Muscle of leg (tissue), 11 donors: ENCODE measurements around the gene NFATC2. TPM values are rescaled to one million over a fixed set of nuclear protein-coding genes. Genes with fewer than 3 reads are reported as not detected.

Source experiments
- DNase-seq: peaks from one replicate; pipeline ENCODE4 v3.0.0; 2013
- H3K27ac ChIP-seq: one replicate; pipeline ENCODE4 v1.5.1; 2013; ENCODE audit warnings: mild to moderate bottlenecking, low read length, control low read depth
- H3K27me3 ChIP-seq: one replicate; pipeline ENCODE4 v1.6.1; 2013; ENCODE audit warnings: low read length; ENCODE audit not compliant: control insufficient read depth, insufficient read depth
- H3K36me3 ChIP-seq: one replicate; pipeline ENCODE4 v1.6.1; 2013; ENCODE audit warnings: low read length; ENCODE audit not compliant: control insufficient read depth, insufficient read depth
- H3K4me1 ChIP-seq: one replicate; pipeline ENCODE4 v1.6.1; 2013; ENCODE audit warnings: low read length; ENCODE audit not compliant: control insufficient read depth, insufficient read depth
- H3K4me3 ChIP-seq: one replicate; pipeline ENCODE4 v1.5.1; 2013; ENCODE audit warnings: low read length, control low read depth
- H3K9me3 ChIP-seq: replicated peaks from 2 replicates; pipeline ENCODE4 v1.6.1; 2013; ENCODE audit warnings: low read depth, low read length; ENCODE audit not compliant: control insufficient read depth
- WGBS: methylation state at CpG from one replicate; pipeline ENCODE4 v1.1.5; 2013; ENCODE audit warnings: missing lambda C conversion rate; ENCODE audit not compliant: insufficient coverage; 5-methylcytosine and 5-hydroxymethylcytosine counted together
- polyA plus RNA-seq, 8 donors: library from polyadenylated mRNA; unstranded; fragments of 120-200 nt; gene quantifications; one replicate each; pipeline versions ENCODE4 v1.2.1 to v1.2.3, GENCODE V29; 2013; ENCODE audit warnings: inconsistent platforms in 1 of 8, low replicate concordance in 1 of 8; ENCODE audit not compliant: insufficient read length in 8 of 8, insufficient read depth in 1 of 8
- total RNA-seq: library from RNA; stranded (reverse); fragments of 120-200 nt; gene quantifications from one replicate; pipeline ENCODE4 v1.2.4, GENCODE V29; 2013

NFATC2 gene
- total and polyA plus RNA-seq, 9 donors, result 3.8 to 8.3 (median 5.7) TPM

- Histone ChIP-seq H3K27ac (peak overlapping the region; percentile 92), H3K4me3 (no peak overlapping the region), H3K4me1 (peaks cover 32% of the 10 kb centered on the region), H3K36me3 (peaks cover 9% of the 10 kb centered on the region), H3K9me3 (peaks cover 5% of the 10 kb centered on the region), H3K27me3 (no peaks in the 10 kb centered on the region)
- peak; percentile 97 for DNase-seq
- 13% methylated on average over 19 of the region's 24 CpGs for WGBS
These were observed 85.7 kb downstream of the NFATC2 start for GRCh38 chr20:51456511-51457509.

GRCh38 chr20:51454250-51454865 lies 88.2 kb downstream of the NFATC2 start:
- Histone ChIP-seq H3K4me3 (no peak overlapping the region), H3K36me3 (peaks cover 8% of the 10 kb centered on the region), H3K9me3 (peaks cover 5% of the 10 kb centered on the region), H3K27me3 (no peaks in the 10 kb centered on the region), H3K27ac (no peak overlapping the region), H3K4me1 (peaks cover 42% of the 10 kb centered on the region)
- no peak for DNase-seq
- 96% methylated on average over 4 of the region's 9 CpGs for WGBS

GRCh38 chr20:51452734-51453365 lies 89.7 kb downstream of the NFATC2 start:
- Histone ChIP-seq H3K9me3 (peaks cover 5% of the 10 kb centered on the region), H3K36me3 (peaks cover 8% of the 10 kb centered on the region), H3K4me1 (peaks cover 57% of the 10 kb centered on the region), H3K4me3 (no peak overlapping the region), H3K27ac (no peak overlapping the region), H3K27me3 (no peaks in the 10 kb centered on the region)
- 91% methylated on average over 9 of the region's 13 CpGs for WGBS
- DNase-seq, result no peak

- peaks cover 8% of the 10 kb centered on the region for H3K36me3 ChIP-seq
- 76% methylated on average over 6 of the region's 6 CpGs for WGBS
- no peak overlapping the region for H3K27ac ChIP-seq
- H3K27me3 ChIP-seq, result no peaks in the 10 kb centered on the region
- H3K9me3 ChIP-seq, result peaks cover 5% of the 10 kb centered on the region
- no peak overlapping the region for H3K4me3 ChIP-seq
- DNase-seq, result no peak
- peaks cover 58% of the 10 kb centered on the region for H3K4me1 ChIP-seq
These were observed 90.4 kb downstream of the NFATC2 start for GRCh38 chr20:51452091-51452613.

GRCh38 chr20:51451484-51451883 lies 91.0 kb downstream of the NFATC2 start:
- Histone ChIP-seq H3K27me3 (no peaks in the 10 kb centered on the region), H3K27ac (no peak overlapping the region), H3K36me3 (peaks cover 8% of the 10 kb centered on the region), H3K4me1 (peaks cover 58% of the 10 kb centered on the region), H3K4me3 (no peak overlapping the region), H3K9me3 (peaks cover 5% of the 10 kb centered on the region)
- no peak for DNase-seq
- 95% methylated on average over 7 of the region's 12 CpGs for WGBS

- Histone ChIP-seq H3K27ac (peak overlapping the region; percentile 24), H3K9me3 (peaks cover 5% of the 10 kb centered on the region), H3K4me3 (no peak overlapping the region), H3K27me3 (no peaks in the 10 kb centered on the region), H3K4me1 (peaks cover 58% of the 10 kb centered on the region), H3K36me3 (peaks cover 8% of the 10 kb centered on the region)
- DNase-seq, result no peak
- 47% methylated on average over 3 of the region's 3 CpGs for WGBS
These were observed 91.5 kb downstream of the NFATC2 start for GRCh38 chr20:51450984-51451383.

GRCh38 chr20:51450221-51450712 lies 92.3 kb downstream of the NFATC2 start:
- H3K27ac ChIP-seq, result peak overlapping the region; percentile 24
- 100% methylated on average over 1 of the region's 5 CpGs for WGBS
- no peak for DNase-seq
- H3K9me3 ChIP-seq, result peaks cover 5% of the 10 kb centered on the region
- peaks cover 8% of the 10 kb centered on the region for H3K36me3 ChIP-seq
- peaks cover 62% of the 10 kb centered on the region for H3K4me1 ChIP-seq
- no peak overlapping the region for H3K4me3 ChIP-seq
- H3K27me3 ChIP-seq, result no peaks in the 10 kb centered on the region

- H3K9me3 ChIP-seq, result peaks cover 5% of the 10 kb centered on the region
- no peak overlapping the region for H3K4me3 ChIP-seq
- H3K4me1 ChIP-seq, result peaks cover 67% of the 10 kb centered on the region
- no peaks in the 10 kb centered on the region for H3K27me3 ChIP-seq
- peak overlapping the region; percentile 62 for H3K27ac ChIP-seq
- WGBS, result 68% methylated on average over 5 of the region's 7 CpGs
- no peak for DNase-seq
- H3K36me3 ChIP-seq, result peaks cover 8% of the 10 kb centered on the region
These were observed 92.9 kb downstream of the NFATC2 start for GRCh38 chr20:51449498-51450220.

- 79% methylated on average over 2 of the region's 5 CpGs for WGBS
- peak overlapping the region; percentile 53 for H3K27ac ChIP-seq
- peaks cover 4% of the 10 kb centered on the region for H3K36me3 ChIP-seq
- no peak overlapping the region for H3K4me3 ChIP-seq
- no peak for DNase-seq
- peaks cover 74% of the 10 kb centered on the region for H3K4me1 ChIP-seq
- no peaks in the 10 kb centered on the region for H3K9me3 ChIP-seq
- no peaks in the 10 kb centered on the region for H3K27me3 ChIP-seq
These were observed 94.8 kb downstream of the NFATC2 start for GRCh38 chr20:51447765-51448148.
